Measurements from ENCODE around the gene PEA15. TPM values are rescaled to one million over a fixed set of nuclear protein-coding genes. Genes with fewer than 3 reads are reported as not detected.

The PEA15 gene
- total RNA-seq, 2 donors from 2014 or later: 33.0 to 48.3 TPM

- no peaks in the 10 kb centered on the region for H3K27me3 ChIP-seq
- H3K9ac ChIP-seq (ENCODE audit: low read depth in 2 of 2, low read length in 2 of 2): no peak overlapping the region
Observed at GRCh38 chr1:160166166-160166868, 38.9 kb upstream of the PEA15 start.

GRCh38 chr1:160167056-160167455 lies 38.1 kb upstream of the PEA15 start:
- Histone ChIP-seq H3K36me3 (no peaks in the 10 kb centered on the region), H3K27ac (no peak overlapping the region), H3K4me1 (no peaks in the 10 kb centered on the region), H3K4me3 (no peak overlapping the region), H3K27me3 (no peaks in the 10 kb centered on the region), H3K9ac (ENCODE audit: low read depth in 2 of 2, low read length in 2 of 2) (no peak overlapping the region), H3K9me3 (no peaks in the 10 kb centered on the region)
- intact Hi-C loops (cut with DNase I): no loop called here
- DNase-seq: no peak
- TF ChIP-seq CTCF (IDR thresholded peaks at IDR 0.05): no peak

More at GRCh38 chr1:160166166-160166868, 38.9 kb upstream of the PEA15 start:
- H3K9me3 ChIP-seq: no peaks in the 10 kb centered on the region
- intact Hi-C loops (cut with DNase I): no loop called here
- H3K4me1 ChIP-seq: no peaks in the 10 kb centered on the region
- H3K4me3 ChIP-seq: no peak overlapping the region
- no peaks in the 10 kb centered on the region for H3K36me3 ChIP-seq
- H3K27ac ChIP-seq: no peak overlapping the region
- DNase-seq: no peak
- no peak for TF ChIP-seq CTCF (IDR thresholded peaks at IDR 0.05)

- no peak overlapping the region for H3K27ac ChIP-seq
- intact Hi-C loops (cut with DNase I): no loop called here
- no peak overlapping the region for H3K4me3 ChIP-seq
- no peaks in the 10 kb centered on the region for H3K27me3 ChIP-seq
- no peak for TF ChIP-seq CTCF (IDR thresholded peaks at IDR 0.05)
- no peaks in the 10 kb centered on the region for H3K36me3 ChIP-seq
- no peaks in the 10 kb centered on the region for H3K4me1 ChIP-seq
- no peak for DNase-seq
- H3K9ac ChIP-seq (ENCODE audit: low read depth in 2 of 2, low read length in 2 of 2): no peak overlapping the region
- H3K9me3 ChIP-seq: no peaks in the 10 kb centered on the region
Observed at GRCh38 chr1:160167580-160167979, 37.6 kb upstream of the PEA15 start.

- no peaks in the 10 kb centered on the region for H3K9me3 ChIP-seq
- H3K36me3 ChIP-seq: no peaks in the 10 kb centered on the region
- H3K9ac ChIP-seq (ENCODE audit: low read depth in 2 of 2, low read length in 2 of 2): no peak overlapping the region
- TF ChIP-seq CTCF (IDR thresholded peaks at IDR 0.05): no peak
- no peak for DNase-seq
- no peak overlapping the region for H3K4me3 ChIP-seq
- no peak overlapping the region for H3K27ac ChIP-seq
- no peaks in the 10 kb centered on the region for H3K27me3 ChIP-seq
- intact Hi-C loops (cut with DNase I): no loop called here
- no peaks in the 10 kb centered on the region for H3K4me1 ChIP-seq
Observed at GRCh38 chr1:160168016-160168415, 37.2 kb upstream of the PEA15 start.

GRCh38 chr1:160168609-160169369 lies 36.4 kb upstream of the PEA15 start:
- H3K27ac ChIP-seq: no peak overlapping the region
- no peaks in the 10 kb centered on the region for H3K36me3 ChIP-seq
- no peaks in the 10 kb centered on the region for H3K4me1 ChIP-seq
- no peak for TF ChIP-seq CTCF (IDR thresholded peaks at IDR 0.05)
- no peak overlapping the region for H3K4me3 ChIP-seq
- H3K9ac ChIP-seq (ENCODE audit: low read depth in 2 of 2, low read length in 2 of 2): no peak overlapping the region
- DNase-seq: no peak
- H3K9me3 ChIP-seq: no peaks in the 10 kb centered on the region
- intact Hi-C loops (cut with DNase I): no loop called here
- H3K27me3 ChIP-seq: no peaks in the 10 kb centered on the region

All from colonic mucosa (tissue), 4 donors.